Ascending aorta (tissue), 2 donors: ENCODE measurements around the gene SIGMAR1. TPM values are rescaled to one million over a fixed set of nuclear protein-coding genes. Genes with fewer than 3 reads are reported as not detected.

ENCODE experiments used
- DNase-seq, 2 donors: peaks; one replicate each; pipeline ENCODE4 v3.0.0-alpha.2; 2019; ENCODE audit warnings: low spot score in 2 of 2
- H3K27ac ChIP-seq, 2 donors: fragments of 200-600 bp; sonication (generic); one replicate each; pipeline ENCODE4 v1.5.1; 2016 to 2017; ENCODE audit warnings: mild to moderate bottlenecking in 1 of 2
- H3K27me3 ChIP-seq: fragments of 200-600 bp; sonication (generic); one replicate; pipeline ENCODE4 v1.5.1; 2017
- H3K36me3 ChIP-seq, 2 donors: fragments of 200-600 bp; sonication (generic); one replicate each; pipeline ENCODE4 v1.5.1; 2016
- H3K4me1 ChIP-seq, 2 donors: fragments of 200-600 bp; sonication (generic); one replicate each; pipeline ENCODE4 v1.5.1; 2016 to 2017; ENCODE audit warnings: mild to moderate bottlenecking in 1 of 2
- H3K4me3 ChIP-seq, 2 donors: fragments of 200-600 bp; sonication (generic); one replicate each; pipeline ENCODE4 v1.5.1; 2016 to 2017; ENCODE audit warnings: mild to moderate bottlenecking in 1 of 2
- H3K9me3 ChIP-seq, 2 donors: fragments of 200-600 bp; sonication (generic); one replicate each; pipeline ENCODE4 v1.5.1; 2016
- CTCF ChIP-seq, 3 experiments: fragments of 200-600 bp in 2 of 3; fragments of 450-650 bp in 1 of 3; sonication (generic) in 2 of 3; IDR thresholded peaks; one replicate each; pipeline ENCODE4 v1.5.1; 2016 to 2019; ENCODE audit warnings: antibody characterized with exemption in 3 of 3, mild to moderate bottlenecking in 1 of 3, moderate library complexity in 1 of 3
- intact Hi-C: fragments of 100-400 bp; cut with DNase I; formaldehyde crosslinking; loops from one replicate; pipeline ENCODE4 v1.15.1; 2023
- total RNA-seq: library from RNA; depleted of rRNA; stranded (reverse); fragments of >200 nt; gene quantifications from one replicate; pipeline ENCODE4 v1.1.0, GENCODE V29; 2016

SIGMAR1 gene
- total RNA-seq, 1 donor from 2014 or later = 61.3 TPM

GRCh38 chr9:34587271-34587670 lies 50.3 kb downstream of the SIGMAR1 start:
- no peak for DNase-seq
- H3K4me1 ChIP-seq = peaks cover 0 to 23% of the 10 kb centered on the region in 2 donors
- no peak overlapping the region for H3K27ac ChIP-seq
- no peaks in the 10 kb centered on the region for H3K36me3 ChIP-seq
- no peak for TF ChIP-seq CTCF (IDR thresholded peaks at IDR 0.05)
- intact Hi-C loops = no loop called here
- no peak overlapping the region for H3K4me3 ChIP-seq
- no peaks in the 10 kb centered on the region for H3K9me3 ChIP-seq
- H3K27me3 ChIP-seq = peaks cover 15% of the 10 kb centered on the region

- no peaks in the 10 kb centered on the region for H3K36me3 ChIP-seq
- H3K27me3 ChIP-seq = peaks cover 15% of the 10 kb centered on the region
- H3K27ac ChIP-seq = no peak overlapping the region
- no peak overlapping the region for H3K4me3 ChIP-seq
- H3K4me1 ChIP-seq = peaks cover 0 to 16% of the 10 kb centered on the region in 2 donors
- no peak for TF ChIP-seq CTCF (IDR thresholded peaks at IDR 0.05)
- intact Hi-C loops = no loop called here
- no peaks in the 10 kb centered on the region for H3K9me3 ChIP-seq
- DNase-seq = no peak
Observed at GRCh38 chr9:34585946-34586669, 51.5 kb downstream of the SIGMAR1 start.

GRCh38 chr9:34584970-34585369 lies 52.6 kb downstream of the SIGMAR1 start:
- peaks cover 0 to 8% of the 10 kb centered on the region in 2 donors for H3K4me1 ChIP-seq
- intact Hi-C loops = no loop called here
- no peak overlapping the region for H3K27ac ChIP-seq
- no peaks in the 10 kb centered on the region for H3K9me3 ChIP-seq
- H3K27me3 ChIP-seq = peaks cover 15% of the 10 kb centered on the region
- no peak for DNase-seq
- no peak overlapping the region for H3K4me3 ChIP-seq
- no peak for TF ChIP-seq CTCF (IDR thresholded peaks at IDR 0.05)
- no peaks in the 10 kb centered on the region for H3K36me3 ChIP-seq

Other genes starting within 250 kb of the SIGMAR1 start
- gene FAM219A, start 179.2 kb downstream of the SIGMAR1 start, total RNA-seq = 26.8 TPM
- not detected for gene DNAI1, start 179.0 kb downstream of the SIGMAR1 start, total RNA-seq
- gene ENHO, start 114.8 kb downstream of the SIGMAR1 start, total RNA-seq = not detected
- gene CNTFR, start 48.1 kb downstream of the SIGMAR1 start, total RNA-seq = 4.7 TPM
- 7.2 TPM for gene RPP25L, start 25.7 kb downstream of the SIGMAR1 start, total RNA-seq
- gene DCTN3, start 17.3 kb downstream of the SIGMAR1 start, total RNA-seq = 31.7 TPM
- not detected for gene ARID3C, start 8.7 kb downstream of the SIGMAR1 start, total RNA-seq
- 28.3 TPM for gene GALT, start 8.9 kb upstream of the SIGMAR1 start, total RNA-seq
- 50.3 TPM for gene IL11RA, start 14.4 kb upstream of the SIGMAR1 start, total RNA-seq
- 9.3 TPM for gene CCL27, start 24.9 kb upstream of the SIGMAR1 start, total RNA-seq
- 17.7 TPM for gene CCL19, start 53.5 kb upstream of the SIGMAR1 start, total RNA-seq
- gene CCL21, start 72.3 kb upstream of the SIGMAR1 start, total RNA-seq = 7.9 TPM